Tibial nerve (tissue), 4 donors: Measurements from ENCODE around the gene CRAT. TPM values are rescaled to one million over a fixed set of nuclear protein-coding genes. Genes with fewer than 3 reads are reported as not detected.
"Not testable (repeated sequence)": the region's sequence is repeated elsewhere in the genome, so short reads cannot be mapped to it uniquely, and the experiment has no call there.

Experiments used
- DNase-seq, 2 donors: peaks; one replicate each; pipeline ENCODE4 v3.0.0-alpha.2; 2019; ENCODE audit warnings: low spot score in 2 of 2
- H3K27ac ChIP-seq, 4 donors: fragments of 200-600 bp; sonication (generic) in 3 of 4; one replicate each; pipeline ENCODE4 v1.5.1; 2017 to 2019; ENCODE audit warnings: mild to moderate bottlenecking in 1 of 4
- H3K27me3 ChIP-seq, 2 donors: fragments of 200-600 bp; sonication (generic) in 1 of 2; one replicate each; pipeline versions ENCODE4 v1.5.1 to v1.6.0; 2017 to 2019
- H3K36me3 ChIP-seq, 3 donors: fragments of 200-600 bp; sonication (generic); one replicate each; pipeline ENCODE4 v1.5.1; 2018 to 2019
- H3K4me1 ChIP-seq, 4 donors: fragments of 200-600 bp; sonication (generic) in 3 of 4; one replicate each; pipeline ENCODE4 v1.5.1; 2017 to 2019
- H3K4me3 ChIP-seq, 4 donors: fragments of 200-600 bp; sonication (generic) in 3 of 4; one replicate each; pipeline ENCODE4 v1.5.1; 2017 to 2019; ENCODE audit warnings: mild to moderate bottlenecking in 1 of 4, moderate library complexity in 1 of 4
- H3K9me3 ChIP-seq, 4 donors: fragments of 200-600 bp; sonication (generic) in 3 of 4; one replicate each; pipeline ENCODE4 v1.5.1; 2017 to 2019
- CTCF ChIP-seq, 5 experiments: fragments of 200-600 bp in 3 of 5; fragments of 450-650 bp in 2 of 5; sonication (generic) in 3 of 5; IDR thresholded peaks; one replicate each; pipeline ENCODE4 v1.5.1; 2016 to 2019; ENCODE audit warnings: antibody characterized with exemption in 5 of 5, mild to moderate bottlenecking in 3 of 5, moderate library complexity in 2 of 5
- EP300 ChIP-seq, 2 donors: sonication (generic); formaldehyde crosslinking; IDR thresholded peaks; one replicate each; pipeline ENCODE4 v1.6.1; 2017; ENCODE audit warnings: antibody characterized with exemption in 2 of 2, mild to moderate bottlenecking in 1 of 2
- POLR2A ChIP-seq, 2 donors: fragments of 450-650 bp; IDR thresholded peaks; one replicate each; pipeline ENCODE4 v1.6.1; 2017; ENCODE audit warnings: antibody characterized with exemption in 2 of 2, mild to moderate bottlenecking in 2 of 2, moderate library complexity in 2 of 2
- WGBS, 2 donors: methylation state at CpG; one replicate each; pipeline ENCODE4 v1.1.5; 2018; 5-methylcytosine and 5-hydroxymethylcytosine counted together
- total RNA-seq, 4 donors: library from RNA; depleted of rRNA; stranded (reverse); fragments of >200 nt; gene quantifications; one replicate each; pipeline ENCODE4 v1.1.0, GENCODE V29; 2016

CRAT gene
- total RNA-seq, 4 donors from 2014 or later = 42.7 to 81.8 (median 63.2) TPM

- Histone ChIP-seq H3K27me3 (no peaks in the 10 kb centered on the region), H3K9me3 (no peaks in the 10 kb centered on the region), H3K4me3 (no peak overlapping the region), H3K4me1 (peaks cover 0 to 7% (median 0%) of the 10 kb centered on the region in 4 donors), H3K27ac (peak overlapping the region in 1 of 4 donors; percentile 43), H3K36me3 (peaks cover 0 to 79% (median 0%) of the 10 kb centered on the region in 3 donors)
- DNase-seq = no peak
- no peak for TF ChIP-seq CTCF (IDR thresholded peaks at IDR 0.05)
- TF ChIP-seq POLR2A (IDR thresholded peaks at IDR 0.05) = no peak
- TF ChIP-seq EP300 (IDR thresholded peaks at IDR 0.05) = no peak
- 69 to 84% methylated on average over 10 of the region's 10 CpGs for WGBS, 2 donors
Observed at GRCh38 chr9:129126749-129127618, 16.4 kb upstream of the CRAT start.

GRCh38 chr9:129125478-129125877 lies 14.9 kb upstream of the CRAT start:
- DNase-seq = no peak
- no peaks in the 10 kb centered on the region for H3K4me1 ChIP-seq
- H3K9me3 ChIP-seq = no peaks in the 10 kb centered on the region
- peaks cover 0 to 89% (median 5%) of the 10 kb centered on the region in 3 donors for H3K36me3 ChIP-seq
- H3K27ac ChIP-seq = no peak overlapping the region
- no peak overlapping the region for H3K4me3 ChIP-seq
- no peaks in the 10 kb centered on the region for H3K27me3 ChIP-seq
- 88 to 96% methylated on average over 8 of the region's 8 CpGs for WGBS, 2 donors
- TF ChIP-seq EP300 (IDR thresholded peaks at IDR 0.05) (peak in 1 of 2 donors; percentile 11), POLR2A (IDR thresholded peaks at IDR 0.05) (no peak)

- Histone ChIP-seq H3K27ac (no peak overlapping the region), H3K4me3 (no peak overlapping the region), H3K27me3 (no peaks in the 10 kb centered on the region), H3K4me1 (no peaks in the 10 kb centered on the region), H3K9me3 (no peaks in the 10 kb centered on the region), H3K36me3 (peaks cover 0 to 82% (median 6%) of the 10 kb centered on the region in 3 donors)
- TF ChIP-seq EP300 (IDR thresholded peaks at IDR 0.05) = no peak
- TF ChIP-seq CTCF (IDR thresholded peaks at IDR 0.05) = no peak
- TF ChIP-seq POLR2A (IDR thresholded peaks at IDR 0.05) = no peak
- WGBS, 2 donors = 71 to 87% methylated on average over 3 of the region's 3 CpGs
- DNase-seq = no peak
Observed at GRCh38 chr9:129124506-129125069, 14.0 kb upstream of the CRAT start.

GRCh38 chr9:129122976-129123375 lies 12.4 kb upstream of the CRAT start:
- not testable (repeated sequence) for H3K4me3 ChIP-seq, H3K4me1 ChIP-seq, H3K9me3 ChIP-seq, H3K27me3 ChIP-seq, DNase-seq, H3K27ac ChIP-seq
- peaks cover 0 to 71% (median 6%) of the 10 kb centered on the region in 3 donors for H3K36me3 ChIP-seq
- 90 to 94% methylated on average over 15 of the region's 15 CpGs for WGBS, 2 donors

GRCh38 chr9:129122133-129122532 lies 11.5 kb upstream of the CRAT start:
- whole genome bisulfite sequencing, 2 donors = 79 to 87% methylated on average over 1 of the region's 1 CpG
- Histone ChIP-seq H3K4me1 (no peaks in the 10 kb centered on the region), H3K27me3 (no peaks in the 10 kb centered on the region), H3K27ac (no peak overlapping the region), H3K4me3 (no peak overlapping the region), H3K9me3 (no peaks in the 10 kb centered on the region), H3K36me3 (peaks cover 0 to 63% (median 6%) of the 10 kb centered on the region in 3 donors)
- DNase-seq = no peak
- TF ChIP-seq POLR2A (IDR thresholded peaks at IDR 0.05) = no peak
- no peak for TF ChIP-seq EP300 (IDR thresholded peaks at IDR 0.05)
- TF ChIP-seq CTCF (IDR thresholded peaks at IDR 0.05) = no peak

- H3K36me3 ChIP-seq = peaks cover 0 to 56% (median 6%) of the 10 kb centered on the region in 3 donors
- TF ChIP-seq CTCF (IDR thresholded peaks at IDR 0.05) (no peak), POLR2A (IDR thresholded peaks at IDR 0.05) (no peak), EP300 (IDR thresholded peaks at IDR 0.05) (no peak)
- 54 to 58% methylated on average over 3 of the region's 3 CpGs for WGBS, 2 donors
Observed at GRCh38 chr9:129121483-129121882, 10.9 kb upstream of the CRAT start.

More at GRCh38 chr9:129121483-129121882, 10.9 kb upstream of the CRAT start:
- Histone ChIP-seq H3K4me3 (no peak overlapping the region), H3K27ac (no peak overlapping the region), H3K4me1 (no peaks in the 10 kb centered on the region), H3K9me3 (no peaks in the 10 kb centered on the region), H3K27me3 (no peaks in the 10 kb centered on the region)
- no peak for DNase-seq
